ENCODE measurements around the gene HSF5. TPM values are rescaled to one million over a fixed set of nuclear protein-coding genes. Genes with fewer than 3 reads are reported as not detected.

HSF5 gene
- total and polyA plus RNA-seq, 2 of the 13 experiments (the other 11 are each of a cell fraction or from before 2014, with no cell fraction given) = not detected

- H4K20me1 ChIP-seq (ENCODE audit: insufficient read depth, low read length) = peaks cover 8% of the 10 kb centered on the region; the same call in 1 of the 2 replicates
- TF ChIP-seq ZNF672 (CRISPR knock-in tag; IDR thresholded peaks at IDR 0.05) (no peak), SNRNP70 (IDR thresholded peaks at IDR 0.05; ENCODE audit: low read depth, low read length) (no peak), SRSF1 (optimal IDR thresholded peaks at IDR 0.05; ENCODE audit: low read depth, low read length) (no peak), DMAP1 (CRISPR knock-in tag; IDR thresholded peaks at IDR 0.05) (no peak), ZNF512 (CRISPR knock-in tag; IDR thresholded peaks at IDR 0.05) (no peak), RBFOX2 (IDR thresholded peaks at IDR 0.05; ENCODE audit: low read depth, low read length) (0 out of 2 replicates have a peak, but pooled peaks have one; percentile 7), ZMYM4 (CRISPR knock-in tag; IDR thresholded peaks at IDR 0.05) (no peak)
- H3K4me2 ChIP-seq (ENCODE audit: low read depth, low read length) = no peak overlapping the region
- H3K79me2 ChIP-seq (ENCODE audit: insufficient read depth, low read length) = peaks cover 98% of the 10 kb centered on the region
- ChIA-PET POLR2A (interaction anchor here (1.0 kb wide), 1 partner anchor 14 kb away, joined by 4 read pairs; no protein-coding TSS in a partner anchor), CTCF (ENCODE audit: low intra/inter-chr PET ratio, low total read pairs) (no interaction called here)
- H2AFZ ChIP-seq (ENCODE audit: low read length) = no peak overlapping the region
- no peak overlapping the region for H3K27ac ChIP-seq (ENCODE audit: extremely low read length, insufficient read depth, low read length)
- intact Hi-C loops (cut with micrococcal nuclease; ENCODE audit: unreplicated experiment) (no loop called here), in situ Hi-C loops (cut with HindIII; ENCODE audit: extremely low pct_ligation_motif_present, low pct_unique_long_range_greater_than_20kb) (no loop called here)
- no peaks in the 10 kb centered on the region for H3K9me3 ChIP-seq (ENCODE audit: low read length)
- H3K4me1 ChIP-seq (ENCODE audit: insufficient read depth, low read length) = peaks cover 100% of the 10 kb centered on the region
- FAIRE-seq (no peak), ATAC-seq (no peak), DNase-seq (ENCODE audit: low spot score) (no peak)
- BruUV-seq (replicated peaks) = no TSS peak
- H3K4me3 ChIP-seq (replicated peaks in 1 of 3; ENCODE audit: insufficient read depth in 1 of 3, low read depth in 2 of 3, low read length in 3 of 3) = no peak overlapping the region
- WGBS (ENCODE audit: low lambda C conversion rate) = 81% methylated on average over 2 of the region's 2 CpGs
- peaks cover 12 to 50% of the 10 kb centered on the region in 2 experiments for H3K36me3 ChIP-seq (replicated peaks in 1 of 2; ENCODE audit: control insufficient read depth in 1 of 2, insufficient read depth in 2 of 2, low read length in 2 of 2)
- H3K9ac ChIP-seq (ENCODE audit: insufficient read depth, low read depth, low read length) = no peak overlapping the region
- H3K27me3 ChIP-seq (ENCODE audit: control insufficient read depth in 1 of 2, insufficient read depth in 2 of 2, low read length in 2 of 2) = no peaks in the 10 kb centered on the region
Observed at GRCh38 chr17:58401287-58401686, 86.9 kb downstream of the HSF5 start.

- peaks cover 100% of the 10 kb centered on the region for H3K4me1 ChIP-seq (ENCODE audit: insufficient read depth, low read length)
- no TSS peak for BruUV-seq (replicated peaks)
- DNase-seq (ENCODE audit: low spot score) (no peak), FAIRE-seq (no peak), ATAC-seq (no peak)
- TF ChIP-seq RBFOX2 (IDR thresholded peaks at IDR 0.05; ENCODE audit: low read depth, low read length) = 0 out of 2 replicates have a peak, but pooled peaks have one; percentile 43
- no peak for TF ChIP-seq LRRFIP1 (CRISPR knock-in tag; conservative IDR thresholded peaks at IDR 0.05)
- peak; percentile 53 for TF ChIP-seq AGO2 (optimal IDR thresholded peaks at IDR 0.05; ENCODE audit: low read depth, low read length)
- intact Hi-C loops (cut with micrococcal nuclease; ENCODE audit: unreplicated experiment) = no loop called here
- in situ Hi-C loops (cut with HindIII; ENCODE audit: extremely low pct_ligation_motif_present, low pct_unique_long_range_greater_than_20kb) = no loop called here
- no peak overlapping the region for H3K4me2 ChIP-seq (ENCODE audit: low read depth, low read length)
- H3K27ac ChIP-seq (ENCODE audit: extremely low read length, insufficient read depth, low read length) = no peak overlapping the region
- H2AFZ ChIP-seq (ENCODE audit: low read length) = no peak overlapping the region
- peaks cover 12 to 50% of the 10 kb centered on the region in 2 experiments for H3K36me3 ChIP-seq (replicated peaks in 1 of 2; ENCODE audit: control insufficient read depth in 1 of 2, insufficient read depth in 2 of 2, low read length in 2 of 2)
- H3K4me3 ChIP-seq (replicated peaks in 1 of 3; ENCODE audit: insufficient read depth in 1 of 3, low read depth in 2 of 3, low read length in 3 of 3) = no peak overlapping the region
- H4K20me1 ChIP-seq (ENCODE audit: insufficient read depth, low read length) = peaks cover 6% of the 10 kb centered on the region; the same call in 1 of the 2 replicates
- CTCF ChIA-PET (ENCODE audit: low intra/inter-chr PET ratio, low total read pairs) = no interaction called here
- H3K9ac ChIP-seq (ENCODE audit: insufficient read depth, low read depth, low read length) = no peak overlapping the region
- no peaks in the 10 kb centered on the region for H3K27me3 ChIP-seq (ENCODE audit: control insufficient read depth in 1 of 2, insufficient read depth in 2 of 2, low read length in 2 of 2)
- POLR2A ChIA-PET = interaction anchor here (0.9 to 2.7 kb wide), 8 partner anchors 10 to 57 kb away, joined by 3 to 10 read pairs (median 6); partner anchors contain the start of genes RNF43 and SUPT4H1
- no peaks in the 10 kb centered on the region for H3K9me3 ChIP-seq (ENCODE audit: low read length)
- H3K79me2 ChIP-seq (ENCODE audit: insufficient read depth, low read length) = peaks cover 98% of the 10 kb centered on the region
Observed at GRCh38 chr17:58400826-58401225, 87.4 kb downstream of the HSF5 start.

Measured in HepG2 (cell line).